ENCODE data around the gene PKD2.
A peak's percentile ranks its signal among the peaks of the same experiment; 100 is the strongest.

PKD2 gene

DNA sequence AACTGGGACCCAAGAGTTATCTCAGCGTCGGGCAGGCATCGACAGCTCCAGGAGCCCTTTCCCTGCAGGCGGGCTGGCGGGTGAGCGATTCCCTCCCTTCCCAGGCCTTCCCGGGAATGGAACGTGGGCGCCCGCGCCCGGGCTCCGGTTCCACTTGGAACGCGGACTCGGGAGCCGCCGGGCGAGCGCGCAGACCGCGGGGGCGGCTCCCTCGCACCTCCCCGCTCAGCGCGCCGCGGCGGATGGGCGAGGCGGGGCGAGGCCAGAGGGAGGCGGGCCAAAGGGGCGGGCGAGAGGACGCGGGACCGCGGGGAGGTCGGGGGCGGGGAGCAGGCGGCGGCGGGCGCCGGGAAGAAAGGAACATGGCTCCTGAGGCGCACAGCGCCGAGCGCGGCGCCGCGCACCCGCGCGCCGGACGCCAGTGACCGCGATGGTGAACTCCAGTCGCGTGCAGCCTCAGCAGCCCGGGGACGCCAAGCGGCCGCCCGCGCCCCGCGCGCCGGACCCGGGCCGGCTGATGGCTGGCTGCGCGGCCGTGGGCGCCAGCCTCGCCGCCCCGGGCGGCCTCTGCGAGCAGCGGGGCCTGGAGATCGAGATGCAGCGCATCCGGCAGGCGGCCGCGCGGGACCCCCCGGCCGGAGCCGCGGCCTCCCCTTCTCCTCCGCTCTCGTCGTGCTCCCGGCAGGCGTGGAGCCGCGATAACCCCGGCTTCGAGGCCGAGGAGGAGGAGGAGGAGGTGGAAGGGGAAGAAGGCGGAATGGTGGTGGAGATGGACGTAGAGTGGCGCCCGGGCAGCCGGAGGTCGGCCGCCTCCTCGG, at the start of gene PKD2:
TSS of gene PKD2 (plus strand) at position 332 of the 818 bp plus-strand sequence. CDS start at position 431, 99 bp downstream.
- DNase-seq (ENCODE audit: low read depth, low spot score), result no peak

DNA sequence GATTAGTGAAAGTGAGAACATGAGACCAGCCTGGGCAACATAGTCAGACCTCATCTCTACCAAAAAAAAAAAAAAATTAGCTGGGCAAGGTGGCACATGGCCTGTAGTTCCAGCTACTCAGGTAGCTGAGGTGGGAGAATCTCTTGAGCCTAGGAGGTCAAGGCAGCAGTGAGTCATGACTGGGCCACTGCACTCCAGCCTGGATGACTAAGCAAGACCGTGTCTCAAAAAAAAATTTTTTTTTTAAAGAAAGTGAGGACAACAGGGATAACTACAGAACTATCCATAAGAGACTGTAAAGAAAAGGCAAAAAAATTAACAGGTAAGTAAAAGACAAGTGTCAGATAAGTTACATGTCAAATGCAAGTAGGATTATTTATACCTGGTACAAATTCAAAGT, 45.4 kb upstream of the PKD2 start:
- DNase-seq (ENCODE audit: low read depth, low spot score), result no peak

DNA sequence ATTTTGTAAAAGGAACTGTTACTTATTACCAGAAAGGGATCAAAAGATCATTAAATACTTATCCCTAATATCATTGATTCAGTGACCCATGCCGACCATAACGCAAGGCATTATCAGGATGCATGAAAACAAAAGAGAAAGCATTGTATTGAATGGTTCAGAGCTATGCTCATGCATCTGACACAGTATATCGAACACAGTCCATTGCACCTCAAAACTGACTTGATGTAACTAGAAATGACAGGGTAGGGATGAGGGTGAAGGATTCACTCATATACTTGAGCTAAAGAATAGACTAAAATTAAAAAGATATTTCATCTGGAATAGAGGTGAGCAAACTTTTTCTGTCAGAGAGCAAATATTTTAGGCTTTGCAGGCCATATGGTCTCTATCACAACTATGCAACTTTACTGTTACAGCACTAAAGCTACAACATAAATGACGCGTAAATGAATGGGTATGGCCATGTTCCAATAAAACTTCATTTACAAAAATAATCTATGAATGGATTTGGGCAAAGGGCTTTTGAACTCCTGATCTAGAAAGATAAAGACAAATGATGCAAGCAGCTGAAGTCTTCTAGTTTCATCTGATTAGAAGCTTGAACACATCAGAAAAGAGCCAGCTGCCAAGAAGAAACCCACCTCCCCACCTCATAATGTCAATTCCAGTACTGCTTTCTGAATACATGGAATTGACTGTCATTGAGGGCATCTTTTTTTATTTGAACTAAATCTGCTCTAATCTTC, 44.9 kb upstream of the PKD2 start:
- DNase-seq (ENCODE audit: low read depth, low spot score), result no peak

DNA sequence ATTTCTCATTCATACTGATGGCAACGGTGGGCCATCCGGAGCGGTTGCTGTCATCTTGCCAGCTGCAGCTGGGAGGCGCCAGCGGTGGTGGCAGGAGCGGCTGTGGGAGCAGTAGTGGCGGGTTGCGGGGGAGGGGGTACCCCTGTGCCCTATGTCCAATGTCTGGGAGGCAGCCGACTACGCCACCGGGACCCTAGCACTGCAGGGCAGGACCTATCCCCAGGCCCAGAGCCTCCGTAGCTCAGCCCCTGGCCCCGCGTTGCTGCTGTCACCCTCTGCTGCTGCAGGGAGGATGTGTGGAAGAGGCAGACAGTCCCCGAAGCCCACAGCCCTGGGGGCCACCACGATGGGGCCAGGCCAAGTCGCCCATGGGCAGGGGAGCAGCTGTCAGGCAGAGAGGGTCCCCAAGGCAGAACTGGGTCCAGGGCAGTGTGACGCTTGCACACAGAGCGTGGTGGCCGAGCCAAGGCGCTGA, 41.9 kb upstream of the PKD2 start:
- DNase-seq (ENCODE audit: low read depth, low spot score), result no peak

DNA sequence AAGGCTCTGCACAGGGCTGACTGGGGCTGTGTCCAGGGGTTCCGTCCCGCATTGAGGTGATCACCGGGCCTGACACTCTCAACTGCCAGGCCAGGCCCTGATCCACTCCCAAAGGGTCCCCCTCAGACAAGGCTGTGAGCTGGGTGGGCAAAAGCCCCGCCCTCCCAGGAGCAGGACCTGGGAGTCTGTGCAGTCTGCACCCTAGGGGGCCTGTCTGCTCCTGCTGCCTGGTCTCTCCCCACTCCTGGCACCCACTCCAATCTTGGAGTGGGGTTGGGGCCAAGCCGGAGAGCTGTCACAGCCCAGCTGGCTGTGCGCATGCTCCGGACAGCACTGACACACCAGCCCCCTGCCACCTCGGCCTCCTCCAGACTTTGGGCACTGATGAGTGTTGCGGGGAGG, 41.3 kb upstream of the PKD2 start:
- no peak for DNase-seq (ENCODE audit: low read depth, low spot score)

DNA sequence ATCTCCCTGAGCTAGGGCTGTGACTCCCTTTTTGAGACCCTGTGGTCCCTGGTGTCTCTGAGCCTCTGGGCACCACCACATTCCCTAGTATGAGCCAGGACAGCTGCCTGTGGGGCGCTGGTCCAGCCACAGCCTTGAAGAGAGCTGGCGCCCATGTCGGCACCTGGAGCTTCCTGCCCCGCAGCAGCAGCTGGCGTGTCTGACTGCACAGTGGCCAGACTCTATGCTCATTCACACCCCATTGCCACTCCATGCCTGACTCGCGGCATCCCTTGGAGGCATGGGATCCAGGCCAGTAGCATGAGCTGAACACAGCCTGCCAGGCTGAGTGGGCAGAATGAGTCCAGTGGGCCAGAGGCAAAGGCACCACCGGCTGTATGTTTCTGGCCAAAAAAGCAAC, 40.2 kb upstream of the PKD2 start:
- no peak for DNase-seq (ENCODE audit: low read depth, low spot score)

DNA sequence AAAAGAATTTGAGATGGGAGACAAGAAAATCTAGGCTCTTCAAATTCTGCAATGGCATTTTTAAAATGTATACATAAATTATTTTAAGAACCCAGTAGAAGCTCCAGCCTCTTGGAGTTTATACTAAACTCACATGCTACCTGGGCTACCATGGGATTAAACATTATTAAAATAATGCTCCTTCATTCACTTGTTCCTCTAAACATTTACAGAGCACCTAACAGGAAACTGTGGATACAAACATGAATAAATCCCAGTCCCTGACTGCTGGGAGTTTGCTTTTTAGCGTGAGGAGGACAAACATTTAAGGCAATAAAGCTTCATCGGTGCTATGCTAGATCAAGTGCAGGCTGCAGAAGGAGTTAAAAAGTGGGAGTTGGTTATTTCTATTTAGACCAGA, 37.3 kb upstream of the PKD2 start:
- DNase-seq (ENCODE audit: low read depth, low spot score), result no peak

DNA sequence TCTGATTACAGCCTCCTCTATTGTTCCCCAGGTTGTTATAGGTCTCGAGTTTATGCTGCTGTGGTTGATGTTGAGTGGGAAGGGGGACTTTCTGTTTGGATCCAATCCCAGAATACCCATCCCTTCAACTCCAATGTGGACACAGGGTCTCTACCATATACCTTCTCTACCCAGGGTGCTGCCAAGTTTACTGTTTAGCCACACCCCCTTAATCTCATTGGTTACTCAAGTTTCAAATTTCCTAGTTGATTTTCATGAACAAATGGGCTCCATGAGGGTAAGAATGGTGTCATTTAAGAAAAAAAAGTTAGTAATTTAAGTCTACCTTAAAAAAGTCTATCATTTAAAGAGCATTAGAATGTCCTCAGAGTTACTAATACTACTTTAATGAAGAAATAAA, 35.6 kb upstream of the PKD2 start:
- no peak for DNase-seq (ENCODE audit: low read depth, low spot score)

DNA sequence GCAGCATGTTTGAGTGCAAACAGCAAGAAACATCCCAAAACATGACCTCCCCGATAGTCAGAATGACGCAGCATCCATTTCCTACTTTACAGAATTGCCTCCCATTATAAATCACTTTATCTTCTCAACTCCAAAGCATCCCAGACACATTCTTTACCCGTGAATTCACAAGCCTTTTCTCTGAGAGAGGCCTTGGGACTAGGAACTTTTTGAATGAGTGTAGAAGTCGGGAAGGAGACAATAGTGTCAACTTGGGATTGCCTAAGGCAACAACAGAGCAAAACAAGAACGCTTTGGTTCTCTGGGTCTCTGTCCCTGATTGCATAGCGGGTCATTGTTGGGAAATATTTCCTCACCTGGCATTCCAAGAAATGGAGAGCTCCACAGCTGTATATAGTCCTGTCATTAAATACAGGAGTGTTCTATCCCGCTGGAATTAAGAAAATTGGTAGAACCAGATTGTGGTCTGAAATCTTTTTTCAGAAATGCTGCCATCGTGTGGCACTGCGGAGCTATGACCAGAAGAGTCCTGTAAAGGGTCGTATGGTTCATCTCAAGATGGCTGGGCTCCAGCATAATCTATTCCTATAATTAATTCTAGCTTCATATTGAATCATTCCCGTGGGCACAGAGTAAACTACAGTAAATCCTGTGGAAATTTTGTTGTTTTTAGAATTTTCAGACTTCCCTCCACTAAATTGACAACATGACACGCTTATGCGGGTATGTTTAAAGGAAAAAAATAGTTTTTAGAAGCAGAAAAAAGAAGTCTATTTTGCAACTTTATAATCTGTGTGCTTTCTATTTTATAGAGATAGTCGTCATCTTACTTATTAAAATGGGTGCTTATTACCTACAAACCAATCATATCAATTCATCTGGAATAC, 33.9 kb upstream of the PKD2 start:
- peak; percentile 7 for DNase-seq (ENCODE audit: low read depth, low spot score)

DNA sequence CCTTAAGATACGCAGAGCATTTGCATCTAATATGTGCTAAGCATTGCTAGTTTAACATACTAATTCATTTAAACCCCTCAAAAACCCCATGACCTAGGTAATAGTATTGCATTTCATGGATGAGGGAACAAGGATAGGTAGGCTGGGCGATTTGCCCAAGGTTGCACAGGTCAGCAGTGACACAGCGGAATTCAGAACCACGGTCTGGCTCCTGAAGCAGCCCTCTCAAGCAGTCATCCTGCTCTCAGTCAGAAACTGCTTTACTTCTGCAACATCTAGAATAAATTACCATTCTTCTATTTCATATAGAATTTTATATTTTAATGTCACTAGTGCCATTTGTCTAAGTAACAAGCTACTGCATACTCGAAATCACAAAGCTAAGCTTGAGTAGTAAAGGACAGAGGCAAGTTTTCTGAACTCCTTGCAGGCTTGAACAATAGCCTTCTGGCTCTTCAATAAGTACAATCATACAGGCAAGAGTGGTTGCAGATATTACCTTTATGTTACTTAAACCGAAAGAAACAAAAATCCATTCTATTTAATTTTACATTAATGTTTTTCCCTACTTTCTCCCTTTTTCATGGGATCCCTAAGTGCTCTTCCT, 32.5 kb upstream of the PKD2 start:
- no peak for DNase-seq (ENCODE audit: low read depth, low spot score)

DNA sequence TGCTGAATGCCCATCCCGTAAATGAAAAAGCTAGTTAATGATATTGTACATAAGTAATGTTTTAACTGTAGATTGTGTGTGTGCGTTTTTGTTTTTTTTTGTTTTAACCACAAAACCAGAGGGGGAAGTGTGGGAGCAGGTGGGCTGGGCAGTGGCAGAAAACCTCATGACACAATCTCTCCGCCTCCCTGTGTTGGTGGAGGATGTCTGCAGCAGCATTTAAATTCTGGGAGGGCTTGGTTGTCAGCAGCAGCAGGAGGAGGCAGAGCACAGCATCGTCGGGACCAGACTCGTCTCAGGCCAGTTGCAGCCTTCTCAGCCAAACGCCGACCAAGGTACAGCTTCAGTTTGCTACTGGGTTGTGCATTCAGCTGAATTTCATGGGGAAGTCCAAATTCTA, 32.0 kb upstream of the PKD2 start, which contains the start of gene SPP1:
TSS of gene SPP1 (plus strand) at position 249 of the 400 bp plus-strand sequence. CDS start 1,182 bp downstream, outside the sequence.
- DNase-seq (ENCODE audit: low read depth, low spot score), result no peak

DNA sequence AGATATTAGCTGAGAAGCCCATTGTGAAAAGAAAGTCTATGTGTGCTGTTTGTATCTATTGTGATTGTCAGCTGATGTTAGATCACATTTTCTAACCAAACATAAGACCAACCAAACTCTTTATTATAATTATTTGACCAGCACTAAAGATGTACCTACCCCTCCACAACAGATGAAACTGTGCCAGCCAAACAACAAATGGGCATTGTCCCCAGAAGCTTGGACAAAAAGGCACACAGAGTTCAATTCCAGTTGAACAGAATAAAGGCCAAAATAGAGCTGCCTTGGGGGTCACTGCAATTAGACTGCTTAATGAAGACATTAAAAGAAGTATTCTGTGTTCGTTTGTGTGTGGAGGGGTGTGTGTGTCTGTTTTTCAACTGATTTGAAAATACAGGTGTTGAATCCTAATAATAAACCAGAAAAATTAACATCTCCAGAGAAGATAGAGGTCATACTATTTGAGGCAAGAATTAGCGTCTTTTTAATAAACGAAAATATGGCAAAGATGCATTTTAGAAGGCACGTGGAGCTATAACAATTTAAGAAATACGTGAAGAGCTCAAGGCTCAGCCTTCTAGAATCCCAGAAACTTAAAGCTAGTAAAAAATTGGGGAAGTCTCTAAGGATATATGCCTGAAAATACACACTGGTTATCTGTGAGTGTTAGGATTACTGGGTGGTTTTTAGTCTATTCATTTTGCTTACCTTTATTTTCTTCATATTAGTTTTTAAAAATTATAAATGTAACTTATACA, 29.7 kb upstream of the PKD2 start:
- DNase-seq (ENCODE audit: low read depth, low spot score), result no peak

DNA sequence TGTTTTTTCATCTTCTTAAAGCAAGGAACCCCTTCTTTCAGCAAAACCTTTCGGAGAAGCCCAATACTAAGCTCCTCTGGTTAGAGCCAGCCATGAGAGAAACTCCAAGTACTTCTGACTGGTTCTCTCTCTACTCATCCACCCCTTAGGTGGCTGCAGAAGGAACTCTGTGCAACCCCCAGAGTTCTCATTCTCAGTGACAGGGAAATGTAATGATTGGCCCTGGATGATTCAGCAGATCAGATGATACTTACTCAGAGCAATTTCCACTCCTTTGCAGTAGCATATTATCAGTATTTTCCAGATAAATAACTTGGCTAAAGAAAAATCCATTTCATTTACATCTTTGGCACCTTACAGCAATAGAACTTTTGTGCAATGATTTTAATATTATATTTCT, 28.8 kb upstream of the PKD2 start:
- DNase-seq (ENCODE audit: low read depth, low spot score), result no peak

DNA sequence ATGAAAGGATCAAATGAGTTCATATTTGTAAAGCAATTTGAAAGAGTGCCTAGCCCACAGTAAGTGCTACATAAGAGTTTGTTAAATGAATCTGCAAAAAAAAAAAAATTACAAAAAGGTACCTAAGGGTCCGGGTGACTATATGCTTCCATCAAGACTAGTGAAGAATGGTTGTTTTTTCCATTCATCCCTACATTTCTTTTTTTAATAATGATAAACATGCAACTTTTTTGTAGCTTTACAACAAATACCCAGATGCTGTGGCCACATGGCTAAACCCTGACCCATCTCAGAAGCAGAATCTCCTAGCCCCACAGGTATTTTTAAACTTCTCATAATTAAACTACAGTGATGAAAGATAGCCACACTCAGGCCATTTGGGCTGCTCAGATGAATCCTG, 27.6 kb upstream of the PKD2 start:
- DNase-seq (ENCODE audit: low read depth, low spot score), result no peak

DNA sequence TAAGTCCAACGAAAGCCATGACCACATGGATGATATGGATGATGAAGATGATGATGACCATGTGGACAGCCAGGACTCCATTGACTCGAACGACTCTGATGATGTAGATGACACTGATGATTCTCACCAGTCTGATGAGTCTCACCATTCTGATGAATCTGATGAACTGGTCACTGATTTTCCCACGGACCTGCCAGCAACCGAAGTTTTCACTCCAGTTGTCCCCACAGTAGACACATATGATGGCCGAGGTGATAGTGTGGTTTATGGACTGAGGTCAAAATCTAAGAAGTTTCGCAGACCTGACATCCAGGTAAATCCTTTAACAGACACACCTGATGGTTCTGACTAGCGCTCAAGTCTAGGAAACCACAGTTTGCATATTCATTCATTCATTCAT, 25.9 kb upstream of the PKD2 start:
- DNase-seq (ENCODE audit: low read depth, low spot score), result no peak

DNA sequence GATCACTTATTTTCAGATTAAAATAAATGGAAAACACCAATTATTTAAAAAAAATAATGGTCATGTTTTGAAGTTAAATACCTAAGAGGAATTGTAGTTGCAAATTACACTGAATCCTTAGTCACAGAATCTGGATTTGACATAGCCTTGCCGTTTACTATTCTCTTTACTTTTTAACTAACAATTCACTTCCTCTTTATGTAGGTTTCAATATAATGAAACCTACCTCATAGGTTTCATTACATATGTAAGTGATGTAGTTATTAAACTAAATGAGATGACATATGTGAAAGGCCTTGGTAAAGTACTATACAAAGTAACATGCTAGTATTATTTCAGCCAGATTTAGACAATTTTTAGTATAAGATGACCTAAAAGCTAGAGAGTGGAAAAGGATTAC, 25.4 kb upstream of the PKD2 start:
- no peak for DNase-seq (ENCODE audit: low read depth, low spot score)

DNA sequence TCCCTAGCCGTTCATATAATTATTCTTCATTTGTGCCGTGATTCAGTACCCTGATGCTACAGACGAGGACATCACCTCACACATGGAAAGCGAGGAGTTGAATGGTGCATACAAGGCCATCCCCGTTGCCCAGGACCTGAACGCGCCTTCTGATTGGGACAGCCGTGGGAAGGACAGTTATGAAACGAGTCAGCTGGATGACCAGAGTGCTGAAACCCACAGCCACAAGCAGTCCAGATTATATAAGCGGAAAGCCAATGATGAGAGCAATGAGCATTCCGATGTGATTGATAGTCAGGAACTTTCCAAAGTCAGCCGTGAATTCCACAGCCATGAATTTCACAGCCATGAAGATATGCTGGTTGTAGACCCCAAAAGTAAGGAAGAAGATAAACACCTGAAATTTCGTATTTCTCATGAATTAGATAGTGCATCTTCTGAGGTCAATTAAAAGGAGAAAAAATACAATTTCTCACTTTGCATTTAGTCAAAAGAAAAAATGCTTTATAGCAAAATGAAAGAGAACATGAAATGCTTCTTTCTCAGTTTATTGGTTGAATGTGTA, 24.9 kb upstream of the PKD2 start:
- no peak for DNase-seq (ENCODE audit: low read depth, low spot score)

DNA sequence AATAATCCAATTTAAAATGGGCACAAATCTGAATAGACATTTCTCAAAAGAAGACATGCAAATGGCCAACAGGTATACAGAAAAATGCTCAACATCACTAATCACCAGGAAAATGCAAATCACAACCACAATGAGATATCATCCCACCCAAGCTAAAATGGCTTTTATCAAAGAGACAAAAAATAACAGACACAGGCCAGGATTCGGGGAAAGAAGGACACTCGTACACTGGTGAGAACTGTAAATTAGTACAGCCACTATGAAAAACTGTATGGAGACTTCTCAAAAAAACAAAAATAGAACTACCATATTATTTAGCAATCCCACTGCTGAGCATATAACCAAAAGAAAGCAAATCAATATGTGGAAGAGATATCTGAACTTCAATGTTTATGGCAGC, 23.4 kb upstream of the PKD2 start:
- no peak for DNase-seq (ENCODE audit: low read depth, low spot score)

DNA sequence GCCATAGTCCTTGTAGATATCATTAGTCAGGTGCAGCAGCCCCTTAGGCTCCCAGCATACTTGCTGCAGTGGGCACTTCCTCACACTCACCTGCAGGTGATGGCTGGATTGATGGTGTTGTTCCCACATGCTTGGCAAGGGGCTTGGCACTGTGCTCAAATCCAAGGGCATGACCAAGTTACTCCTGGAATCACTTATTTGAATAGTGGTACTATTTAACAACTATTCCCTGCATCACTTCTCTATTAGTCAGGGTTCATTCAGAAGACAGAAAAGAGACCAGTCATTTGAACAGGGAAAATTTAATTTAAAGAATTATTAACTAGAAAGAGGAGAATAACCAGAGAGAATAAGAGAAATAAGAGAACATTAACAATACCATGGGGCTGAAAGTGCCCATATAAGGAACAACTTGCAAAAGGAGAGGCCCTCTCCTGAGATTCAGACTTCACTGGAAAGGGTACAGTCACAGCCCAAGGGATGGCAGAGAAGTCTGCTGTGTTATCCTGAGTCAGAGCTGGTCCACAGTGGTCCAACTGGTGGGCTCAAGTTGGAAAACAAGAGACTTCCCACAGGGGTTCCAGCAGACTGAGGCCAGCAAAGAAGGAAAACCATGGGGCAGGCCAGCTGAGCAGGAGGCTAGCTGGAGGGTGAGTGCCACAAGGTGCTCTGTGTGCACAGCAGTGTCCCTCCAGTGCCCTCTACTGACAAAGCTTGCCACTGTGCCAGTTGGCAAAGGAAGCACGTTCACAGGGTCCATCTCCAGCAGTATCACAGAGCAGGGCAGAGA, 22.1 kb upstream of the PKD2 start:
- DNase-seq (ENCODE audit: low read depth, low spot score), result no peak

DNA sequence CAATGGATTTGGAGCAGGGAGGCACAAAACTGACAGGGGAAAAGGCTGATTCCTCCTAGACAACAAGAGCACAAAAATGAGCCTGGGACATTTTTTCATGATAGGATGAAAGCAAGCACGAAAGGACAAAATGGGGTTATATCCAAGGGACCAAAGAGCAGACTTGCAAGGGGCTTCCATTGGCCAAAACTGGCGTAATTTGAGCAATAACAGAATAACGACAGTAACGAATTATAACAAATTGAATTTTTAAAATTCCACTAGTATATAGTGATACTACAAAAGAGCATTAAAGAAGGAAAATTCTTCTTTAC, 21.6 kb upstream of the PKD2 start:
- no peak for DNase-seq (ENCODE audit: low read depth, low spot score)

Data from brain pericyte (primary cell).